ENCODE results near the gene VPS9D1.

The VPS9D1 gene, protein sequence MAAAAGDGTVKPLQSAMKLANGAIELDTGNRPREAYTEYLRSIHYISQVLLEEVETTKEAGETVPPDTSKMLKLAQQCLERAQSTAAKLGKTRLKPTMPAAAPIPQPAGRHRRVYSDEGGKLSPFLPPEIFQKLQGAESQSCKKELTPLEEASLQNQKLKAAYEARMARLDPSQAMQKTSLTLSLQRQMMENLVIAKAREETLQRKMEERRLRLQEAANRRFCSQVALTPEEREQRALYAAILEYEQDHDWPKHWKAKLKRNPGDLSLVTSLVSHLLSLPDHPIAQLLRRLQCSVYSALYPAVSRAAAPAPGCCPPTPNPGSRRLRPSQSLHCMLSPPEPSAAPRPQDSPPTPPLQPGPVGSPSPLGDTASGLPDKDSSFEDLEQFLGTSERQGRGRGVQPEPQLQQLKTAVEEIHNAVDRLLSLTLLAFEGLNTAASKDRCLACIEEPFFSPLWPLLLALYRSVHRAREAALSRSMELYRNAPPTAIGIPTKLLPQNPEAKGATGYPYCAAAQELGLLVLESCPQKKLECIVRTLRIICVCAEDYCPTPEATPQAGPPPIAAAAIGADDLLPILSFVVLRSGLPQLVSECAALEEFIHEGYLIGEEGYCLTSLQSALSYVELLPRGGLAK
- 25.4 to 34.5 (median 31.9) reads per million in 4 donors for total RNA-seq

DNA sequence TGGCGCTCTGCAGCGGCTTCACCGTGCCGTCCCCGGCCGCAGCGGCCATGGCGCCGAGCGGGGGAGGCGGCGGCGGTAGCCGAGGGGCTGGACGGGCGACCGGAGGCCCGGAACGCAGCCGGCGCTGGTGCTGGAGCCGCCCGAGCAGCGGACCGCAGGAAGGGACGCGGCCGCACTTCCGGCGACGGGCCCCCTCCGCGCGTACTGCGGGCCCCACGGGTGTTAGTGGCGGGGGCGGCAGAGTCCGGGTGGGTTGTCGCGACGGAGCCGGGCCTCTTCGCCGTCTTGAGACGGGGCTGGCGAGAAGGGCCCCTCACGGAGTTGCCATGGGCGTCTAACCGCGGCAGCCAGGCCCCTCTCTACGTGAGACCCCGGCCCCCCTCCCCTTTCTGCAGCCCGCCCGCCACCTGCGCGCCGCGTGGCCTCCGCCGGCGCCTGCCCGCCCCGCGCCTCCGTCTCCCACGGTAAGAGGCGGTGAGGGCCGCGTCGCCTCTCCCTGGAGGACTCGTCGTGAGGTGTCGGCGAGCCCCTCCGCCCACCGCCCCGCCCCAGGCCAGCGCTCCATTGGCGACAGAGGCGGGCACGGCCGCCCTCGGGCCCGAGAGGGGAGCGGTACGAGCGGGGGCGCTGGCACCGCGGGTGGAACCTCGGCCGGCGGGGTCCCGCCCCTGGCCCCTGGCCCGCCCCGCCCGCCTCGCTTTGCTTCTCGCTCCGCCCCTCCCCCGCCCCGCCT lies at the start of gene VPS9D1, which contains the start of gene ZNF276:
Gene VPS9D1, minus strand, starts transcription at position 86 of the 733 bp plus-strand sequence. Its CDS starts 37 bp downstream, at position 49.
Gene ZNF276, plus strand, starts transcription at position 725 of the 733 bp plus-strand sequence. CDS start 104 bp downstream, outside the sequence.
- peak; percentile 70 to 85 (median 78) for DNase-seq

DNA sequence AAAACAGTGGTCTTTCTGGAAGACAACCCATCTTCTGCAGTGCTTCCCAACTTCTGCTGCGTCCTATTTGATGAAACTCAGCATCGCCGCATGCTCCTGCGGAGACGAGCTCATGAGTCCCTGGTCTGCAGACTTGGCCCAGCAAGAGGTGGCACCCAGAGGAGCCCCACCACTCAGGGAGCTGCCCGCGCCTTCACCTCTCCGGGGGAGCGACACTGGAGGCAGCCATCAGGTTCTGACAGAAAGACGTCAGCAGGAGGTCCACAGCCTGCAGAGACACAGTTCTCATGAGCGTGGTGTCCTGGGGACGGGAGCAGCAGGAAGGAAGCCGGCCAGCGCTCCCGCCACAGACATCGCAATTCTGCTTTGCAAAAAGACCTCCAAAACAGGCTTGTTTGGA lies 49.7 kb upstream of the VPS9D1 start:
- DNase-seq, result no peak

DNA sequence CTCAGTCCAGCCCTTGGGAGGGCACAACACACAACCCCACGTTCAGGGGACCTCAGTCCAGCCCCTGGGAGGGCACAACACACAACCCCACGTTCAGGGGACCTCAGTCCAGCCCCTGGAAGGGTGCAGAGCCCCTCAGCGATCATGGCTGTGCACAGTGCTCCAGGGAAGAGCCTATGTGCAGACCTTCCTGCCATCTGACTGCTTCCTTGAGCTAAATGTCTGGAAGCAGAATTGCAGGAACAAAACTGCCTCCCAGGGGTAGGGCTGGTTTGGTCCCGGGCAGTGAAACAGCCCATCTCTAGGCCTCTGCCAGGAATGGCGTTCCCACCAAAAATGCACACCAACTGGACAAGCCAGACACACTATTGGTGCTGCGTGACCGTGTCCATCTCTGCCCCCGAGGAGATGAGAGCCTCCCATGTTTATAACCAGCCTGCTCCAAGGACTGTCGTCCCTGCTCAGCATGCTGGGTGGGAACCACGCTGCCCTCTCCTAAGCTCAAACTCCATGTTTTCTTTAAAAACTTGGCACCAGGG lies 44.7 kb upstream of the VPS9D1 start:
- DNase-seq, result no peak

DNA sequence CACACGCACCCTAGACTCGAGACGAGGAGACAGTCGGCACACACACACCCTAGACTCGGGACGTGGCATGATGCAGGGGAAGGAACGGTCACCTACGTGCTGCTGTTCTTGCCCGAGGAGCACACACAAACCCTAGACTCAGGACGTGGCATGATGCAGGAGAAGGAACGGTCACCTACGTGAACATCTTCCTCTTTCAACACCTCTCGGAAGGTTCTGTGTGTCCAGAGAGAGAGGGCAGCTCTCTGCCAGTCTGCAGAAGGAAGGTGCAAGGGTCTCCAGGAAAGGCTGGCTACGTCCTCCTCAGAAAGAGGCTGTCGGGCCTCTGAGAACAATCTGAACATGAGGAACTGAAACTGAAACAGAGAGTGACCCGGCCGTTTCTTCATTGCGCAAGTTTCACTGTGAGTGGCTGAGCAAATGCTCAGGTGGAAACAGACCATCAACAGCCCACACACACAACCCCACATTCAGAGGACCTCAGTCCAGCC lies 44.1 kb upstream of the VPS9D1 start:
- peak in 2 of 5 donors; percentile 19 to 82 for DNase-seq

DNA sequence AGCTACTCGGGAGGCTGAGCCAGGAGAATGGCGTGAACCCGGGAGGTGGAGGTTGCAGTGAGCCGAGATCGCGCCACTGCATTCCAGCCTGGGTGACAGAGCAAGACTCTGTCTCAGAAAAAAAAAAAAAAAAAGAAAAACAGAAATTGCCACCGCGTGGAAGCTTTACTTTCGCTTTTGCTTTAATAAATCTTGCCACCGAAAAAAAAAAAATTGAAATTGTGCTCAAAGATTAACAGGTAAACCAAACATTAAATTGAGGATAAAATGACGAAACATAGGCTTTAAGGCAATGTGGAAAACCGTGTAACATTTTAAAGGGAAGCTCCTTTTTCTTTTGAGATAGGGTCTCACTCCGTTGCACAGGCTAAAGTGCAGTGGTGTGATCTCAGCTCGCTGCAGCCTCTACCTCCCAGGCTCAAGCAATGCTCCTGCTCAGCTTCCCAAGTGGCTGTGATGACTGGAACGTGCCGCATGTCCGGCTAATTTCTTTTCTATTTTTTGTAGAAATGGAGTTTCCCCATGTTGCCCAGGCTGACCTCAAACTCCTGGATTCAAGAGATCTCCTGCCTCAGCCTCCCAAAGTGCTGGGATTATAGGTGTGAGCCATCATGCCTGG lies 40.7 kb upstream of the VPS9D1 start:
- peak in 1 of 5 donors; percentile 25 for DNase-seq

DNA sequence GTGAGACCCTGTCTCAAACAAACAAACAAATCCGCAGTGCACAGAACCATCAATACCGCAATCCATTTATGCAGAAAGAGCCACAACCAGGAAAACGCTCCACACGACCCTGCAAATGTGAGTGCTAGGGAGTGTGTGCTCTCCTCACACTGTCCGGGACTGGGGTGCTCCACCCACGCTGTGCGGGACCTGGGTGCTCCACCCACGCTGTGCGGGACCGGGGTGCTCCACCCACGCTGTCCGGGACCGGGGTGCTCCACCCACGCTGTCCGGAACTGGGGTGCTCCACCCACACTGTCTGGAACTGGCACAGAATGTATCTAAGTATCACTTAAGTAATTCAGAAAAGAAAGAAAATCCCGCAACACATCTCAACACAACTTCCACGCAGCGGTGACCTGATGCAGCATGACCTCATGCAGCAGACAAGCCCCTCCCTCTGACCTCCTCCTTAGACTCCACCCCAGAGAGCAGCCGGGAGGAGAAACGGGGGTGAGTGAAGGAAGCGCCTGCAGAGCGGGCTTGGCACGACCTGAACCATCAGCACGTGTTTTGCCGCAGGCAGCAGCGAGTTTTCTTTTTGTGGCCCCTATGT lies 39.1 kb upstream of the VPS9D1 start:
- no peak for DNase-seq

DNA sequence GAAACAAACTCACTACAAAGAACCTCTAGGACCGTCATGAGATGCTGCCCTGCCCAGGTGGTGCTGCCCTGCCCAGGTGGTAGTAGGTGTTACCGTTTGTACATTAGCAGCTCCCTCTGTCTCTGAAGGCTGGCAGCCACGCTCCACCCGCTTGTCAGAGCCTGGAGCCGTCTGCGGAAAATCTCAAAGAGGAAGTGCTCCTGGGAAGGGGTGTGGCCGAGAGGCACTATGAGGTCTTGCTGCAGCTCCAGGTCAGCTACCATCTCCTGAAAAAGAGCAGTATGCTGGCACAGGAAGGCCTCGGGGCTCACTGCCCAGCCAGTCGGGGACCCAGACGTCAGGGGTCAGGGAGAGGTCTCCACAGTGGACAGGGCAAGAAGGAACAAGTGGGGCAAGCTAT lies 28.9 kb upstream of the VPS9D1 start:
- no peak for DNase-seq

DNA sequence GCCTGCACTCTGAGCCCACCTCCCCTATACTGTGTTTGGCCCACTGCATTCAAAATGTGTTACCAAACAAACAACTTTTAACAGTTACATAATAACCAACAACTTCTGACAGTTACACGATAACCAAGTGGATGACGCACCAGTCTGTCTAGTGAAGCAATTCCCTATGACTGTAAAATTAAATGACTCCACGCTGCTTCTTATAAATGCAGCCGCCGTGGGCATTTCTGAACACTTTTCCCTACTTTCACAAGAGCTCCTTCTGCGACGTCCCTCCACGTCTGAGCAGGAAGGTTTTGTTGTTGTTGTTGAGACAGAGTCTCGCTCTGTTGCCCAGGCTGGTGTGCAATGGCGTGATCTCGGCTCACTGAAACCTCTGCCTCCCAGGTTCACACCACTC lies 28.2 kb upstream of the VPS9D1 start:
- DNase-seq, result no peak

DNA sequence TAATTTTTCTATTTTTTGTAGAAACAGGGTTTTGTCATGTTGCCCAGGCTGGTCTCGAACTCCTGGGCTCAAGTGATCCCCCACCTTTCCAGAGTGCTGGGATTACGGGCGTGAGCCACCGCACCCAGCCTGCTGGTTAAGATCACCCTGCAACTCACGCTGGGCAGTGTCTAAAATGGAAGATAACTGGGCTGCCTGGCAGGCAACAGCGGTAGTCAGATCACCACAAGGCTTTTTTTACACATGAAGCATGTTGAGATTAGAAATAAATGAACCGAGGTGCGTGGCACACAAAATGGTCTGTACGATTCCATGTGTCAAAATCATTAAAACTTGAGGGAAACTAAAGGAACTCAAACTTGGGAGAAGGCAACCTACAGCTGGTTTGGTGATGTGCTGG lies 27.4 kb upstream of the VPS9D1 start:
- no peak for DNase-seq

DNA sequence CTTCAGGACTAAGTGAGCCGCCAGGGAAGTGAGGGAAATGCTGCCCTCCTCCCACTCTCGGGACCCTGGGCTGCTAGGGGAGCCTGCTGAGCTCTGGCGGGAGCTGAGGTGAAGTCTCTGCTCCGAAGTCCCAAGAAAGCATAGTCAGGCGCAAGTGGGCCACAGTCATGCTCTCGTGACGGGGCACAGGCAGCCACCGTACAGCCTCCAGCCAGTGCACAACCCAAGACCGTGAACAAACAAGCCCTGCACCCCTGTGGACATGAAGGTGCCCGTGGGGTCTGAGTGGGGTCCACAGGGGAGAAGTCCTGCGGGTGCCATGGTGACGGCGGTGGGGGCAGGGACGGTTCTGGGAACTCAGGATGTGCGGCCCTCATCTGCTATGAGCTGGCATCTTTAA lies 25.3 kb upstream of the VPS9D1 start:
- no peak for DNase-seq

DNA sequence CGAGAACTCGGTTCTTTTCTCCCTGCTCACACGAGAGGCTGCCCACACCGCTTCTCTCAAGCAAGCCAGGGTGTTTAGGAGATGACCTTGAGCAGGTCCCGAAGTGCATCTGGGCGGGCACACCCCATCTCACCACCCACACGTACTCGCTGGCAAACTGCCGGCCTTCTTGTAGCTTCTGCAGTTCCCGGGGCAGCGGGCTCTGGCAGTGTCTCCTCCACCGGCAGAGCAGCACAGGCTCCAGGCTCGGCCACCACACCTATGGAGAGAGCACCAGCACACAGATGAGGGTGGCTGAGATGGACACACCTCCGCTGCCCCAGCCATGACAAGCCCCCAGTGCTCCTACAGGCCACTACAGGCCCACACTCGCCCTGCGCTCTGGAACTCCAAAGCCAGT lies 24.1 kb upstream of the VPS9D1 start:
- DNase-seq, result no peak

DNA sequence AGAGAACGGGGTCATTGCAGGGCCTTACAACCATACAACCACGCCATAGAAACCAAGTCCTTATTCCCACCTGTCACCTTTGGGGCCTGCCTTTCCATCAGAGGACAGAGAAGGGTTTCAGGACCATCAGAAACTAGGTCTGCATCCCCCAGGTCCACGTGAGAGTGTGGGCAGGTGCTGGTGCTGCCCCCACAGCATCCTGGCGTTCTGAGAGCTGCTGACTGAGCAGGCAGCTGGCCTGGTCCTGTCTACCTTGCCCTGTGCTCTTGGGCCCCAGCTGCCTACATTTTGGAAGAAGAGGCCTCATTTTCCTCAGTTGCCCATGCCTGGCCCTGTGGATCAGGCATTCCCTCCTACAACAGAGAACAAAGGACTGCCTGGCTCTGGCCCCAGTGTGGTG lies 22.2 kb upstream of the VPS9D1 start:
- DNase-seq, result no peak

DNA sequence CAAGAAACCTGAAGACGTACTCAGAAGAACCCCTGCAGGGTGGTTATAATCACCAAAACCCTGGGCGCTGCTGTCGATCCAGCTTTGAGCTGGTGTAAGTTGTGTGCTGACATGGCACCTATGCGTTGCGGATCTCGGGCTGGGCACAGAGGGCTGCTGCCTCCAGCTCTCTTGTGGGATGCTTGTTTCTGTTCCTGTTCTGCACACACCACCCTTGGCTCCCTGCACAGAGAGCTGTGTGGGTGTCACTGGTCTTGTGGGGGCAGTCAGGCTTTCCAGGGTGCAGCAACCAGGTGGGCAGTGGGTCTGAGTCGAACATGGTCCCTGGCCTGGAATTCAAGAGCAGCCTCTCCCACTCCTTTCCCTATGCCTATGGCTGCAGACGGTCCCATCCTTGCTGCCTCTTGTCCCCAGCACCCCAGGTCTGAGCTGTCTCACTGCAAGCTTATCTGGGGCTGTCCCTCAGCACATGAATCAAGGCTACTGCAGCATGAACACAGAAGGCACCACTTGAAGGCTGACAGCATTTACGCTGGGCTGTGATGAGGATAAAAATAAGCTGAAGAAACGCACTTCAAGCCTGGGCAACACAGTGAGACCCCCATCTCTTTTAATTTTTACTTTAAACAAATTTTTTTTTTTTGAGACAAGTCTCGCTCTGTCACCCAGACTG lies 20.8 kb upstream of the VPS9D1 start:
- DNase-seq, result no peak

DNA sequence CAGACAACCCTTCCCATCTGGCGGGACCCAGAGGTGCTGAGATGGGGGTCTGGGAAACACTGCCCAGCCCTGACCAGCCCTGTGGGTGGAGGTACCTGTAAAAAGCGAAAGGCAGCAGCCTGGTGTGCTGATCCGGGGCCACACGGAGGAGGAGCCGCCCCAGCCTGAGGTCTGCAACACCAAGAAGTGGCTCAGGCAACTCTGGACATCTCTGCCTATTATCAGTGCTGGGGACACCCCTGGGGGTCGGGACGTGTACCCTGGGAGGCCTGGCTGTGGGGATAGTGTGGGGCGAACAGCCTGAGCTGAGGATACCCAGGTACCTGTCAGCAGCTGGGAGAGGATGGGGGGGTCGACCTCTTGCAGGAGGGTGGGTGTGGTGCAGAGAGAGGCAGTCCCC lies 18.7 kb upstream of the VPS9D1 start:
- no peak for DNase-seq

DNA sequence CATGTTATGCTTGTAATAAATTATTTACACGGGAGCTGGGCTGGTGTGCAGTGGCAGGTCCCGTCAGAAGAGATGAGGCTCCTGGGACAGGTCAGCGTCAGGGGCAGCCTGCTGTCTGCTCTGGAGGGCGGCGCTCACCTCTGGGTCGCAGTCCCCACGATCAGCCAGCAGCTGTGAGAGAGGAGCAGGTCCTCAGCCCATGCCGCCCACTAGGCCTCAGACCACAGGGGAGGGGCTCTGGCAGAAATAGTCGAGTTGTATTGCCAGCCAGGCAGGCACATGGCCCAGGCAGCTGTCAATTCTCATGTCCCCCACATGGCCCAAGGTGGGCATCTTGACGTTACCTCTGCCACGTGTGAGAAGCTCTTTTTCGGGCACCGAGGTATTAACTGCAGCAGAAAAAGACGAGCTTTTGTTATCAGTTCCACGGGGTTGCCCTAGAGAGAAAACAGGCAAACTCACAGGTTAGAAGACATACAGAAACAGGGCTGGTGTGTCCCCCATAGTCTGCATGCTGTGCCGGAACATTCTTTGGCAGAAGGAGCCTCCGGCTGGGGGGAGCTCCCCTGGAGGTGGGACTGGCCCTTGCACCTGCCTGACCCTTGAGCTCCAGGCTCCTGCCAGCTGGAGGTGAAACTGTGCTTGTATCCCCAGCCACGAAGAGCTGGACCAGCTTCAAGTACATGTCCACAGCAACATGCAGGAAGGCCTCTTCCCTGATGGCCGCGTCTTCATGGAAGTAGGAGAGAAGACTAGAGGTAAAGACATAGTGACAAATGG lies 18.0 kb upstream of the VPS9D1 start:
- DNase-seq, result no peak

DNA sequence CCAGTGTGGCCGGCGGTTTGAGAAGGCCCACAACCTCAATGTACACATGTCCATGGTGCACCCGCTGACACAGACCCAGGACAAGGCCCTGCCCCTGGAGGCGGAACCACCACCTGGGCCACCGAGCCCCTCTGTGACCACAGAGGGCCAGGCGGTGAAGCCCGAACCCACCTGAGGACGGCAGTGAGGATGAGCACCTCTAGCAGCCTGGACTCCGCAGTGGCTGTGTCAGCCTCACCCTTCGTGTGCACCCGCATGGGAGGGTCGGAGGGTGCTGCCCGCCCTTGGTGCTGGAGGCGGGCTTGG lies 17.3 kb upstream of the VPS9D1 start:
- no peak for DNase-seq

DNA sequence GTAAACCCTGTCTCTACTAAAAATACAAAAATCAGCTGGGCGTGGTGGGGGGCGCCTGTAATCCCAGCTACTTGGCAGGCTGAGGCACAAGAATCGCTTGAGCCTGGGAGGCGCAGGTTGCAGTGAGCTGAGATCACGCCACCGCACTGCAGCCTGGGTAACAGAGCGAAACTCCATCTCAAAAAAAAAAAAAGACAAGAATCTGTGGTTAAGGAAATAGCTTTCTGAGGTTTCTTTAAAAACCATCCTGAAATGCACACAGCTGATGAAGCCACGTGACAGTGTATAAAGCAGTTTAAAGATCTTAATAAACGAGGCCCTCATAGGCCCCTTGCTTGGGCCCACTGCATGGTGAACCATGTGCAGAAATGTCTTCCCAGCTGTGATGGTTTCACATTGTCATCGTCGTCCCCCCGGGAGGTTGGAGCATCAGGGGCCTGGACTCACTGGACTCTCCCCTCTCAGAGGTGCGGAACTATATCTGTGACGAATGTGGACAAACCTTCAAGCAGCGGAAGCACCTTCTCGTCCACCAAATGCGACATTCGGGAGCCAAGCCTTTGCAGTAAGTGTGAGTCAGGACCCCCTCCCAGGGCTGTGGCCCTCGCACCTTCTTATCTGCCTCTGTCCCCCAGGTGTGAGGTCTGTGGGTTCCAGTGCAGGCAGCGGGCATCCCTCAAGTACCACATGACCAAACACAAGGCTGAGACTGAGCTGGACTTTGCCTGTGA lies 16.8 kb upstream of the VPS9D1 start:
- peak in 4 of 5 donors; percentile 30 to 75 (median 39) for DNase-seq

DNA sequence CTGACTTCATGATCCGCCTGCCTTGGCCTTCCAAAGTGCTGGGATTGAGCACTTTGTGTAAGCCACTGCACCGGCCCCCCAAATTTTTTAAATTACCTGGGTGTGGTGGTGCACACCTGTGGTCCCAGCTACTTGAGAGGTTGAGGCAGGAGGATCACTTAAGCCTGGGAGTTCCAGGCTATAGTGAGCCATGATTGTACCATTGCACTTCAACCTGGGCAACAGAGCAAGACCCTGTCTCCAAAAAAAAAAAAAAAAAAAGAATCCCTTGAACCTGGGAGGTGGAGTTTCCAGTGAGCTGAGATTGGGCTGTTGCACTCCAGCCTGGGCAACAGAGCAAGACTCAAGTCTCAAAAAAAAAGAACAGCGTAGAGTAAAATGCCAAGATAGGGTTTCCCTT lies 15.9 kb upstream of the VPS9D1 start:
- no peak for DNase-seq

DNA sequence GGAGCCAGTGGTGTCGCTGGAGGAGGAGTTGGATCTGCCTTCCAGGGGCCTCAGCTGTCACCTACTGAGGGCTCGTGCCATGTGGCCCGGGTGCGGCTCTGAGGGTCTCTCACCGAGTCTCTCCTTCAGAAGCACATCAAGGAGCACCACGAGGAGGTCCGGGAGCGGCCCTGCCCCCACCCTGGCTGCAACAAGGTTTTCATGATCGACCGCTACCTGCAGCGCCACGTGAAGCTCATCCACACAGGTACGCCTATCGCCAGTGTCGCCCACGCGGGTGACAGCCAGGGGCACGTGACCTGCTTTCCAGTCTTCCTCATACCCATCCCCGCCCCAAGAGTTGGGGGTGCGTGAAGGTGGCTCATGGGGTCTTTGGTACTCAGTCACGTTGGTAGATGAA lies 13.1 kb upstream of the VPS9D1 start:
- DNase-seq, result no peak

DNA sequence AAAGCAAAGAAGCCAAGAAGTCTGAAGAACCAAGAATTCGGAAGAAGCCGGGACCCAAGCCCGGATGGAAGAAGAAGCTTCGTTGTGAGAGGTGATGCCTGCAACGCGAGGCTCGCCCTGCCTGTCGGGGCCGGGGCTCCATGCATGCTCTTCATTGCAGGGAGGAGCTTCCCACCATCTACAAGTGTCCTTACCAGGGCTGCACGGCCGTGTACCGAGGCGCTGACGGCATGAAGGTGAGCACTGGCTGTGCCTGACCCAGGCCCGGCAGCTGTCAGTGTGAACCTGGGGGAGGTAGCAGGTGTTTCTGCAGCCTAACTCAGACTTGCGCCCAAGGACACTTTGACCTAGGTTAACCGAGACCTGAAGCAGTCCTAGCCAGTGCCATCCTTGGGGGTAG lies 12.6 kb upstream of the VPS9D1 start:
- no peak for DNase-seq
